GM19397 (cell line): ENCODE data around the gene ITPR2.
"Not testable (repeated sequence)": the region's sequence is repeated elsewhere in the genome, so short reads cannot be mapped to it uniquely, and the experiment has no call there.

Source experiments
- ATAC-seq: cut with Tn5 transposase; IDR thresholded peaks from one replicate; pipeline ENCODE4 v1.9.1; 2021; ENCODE audit warnings: mild to moderate bottlenecking, moderate library complexity; ENCODE audit not compliant: unreplicated experiment

Gene ITPR2

DNA sequence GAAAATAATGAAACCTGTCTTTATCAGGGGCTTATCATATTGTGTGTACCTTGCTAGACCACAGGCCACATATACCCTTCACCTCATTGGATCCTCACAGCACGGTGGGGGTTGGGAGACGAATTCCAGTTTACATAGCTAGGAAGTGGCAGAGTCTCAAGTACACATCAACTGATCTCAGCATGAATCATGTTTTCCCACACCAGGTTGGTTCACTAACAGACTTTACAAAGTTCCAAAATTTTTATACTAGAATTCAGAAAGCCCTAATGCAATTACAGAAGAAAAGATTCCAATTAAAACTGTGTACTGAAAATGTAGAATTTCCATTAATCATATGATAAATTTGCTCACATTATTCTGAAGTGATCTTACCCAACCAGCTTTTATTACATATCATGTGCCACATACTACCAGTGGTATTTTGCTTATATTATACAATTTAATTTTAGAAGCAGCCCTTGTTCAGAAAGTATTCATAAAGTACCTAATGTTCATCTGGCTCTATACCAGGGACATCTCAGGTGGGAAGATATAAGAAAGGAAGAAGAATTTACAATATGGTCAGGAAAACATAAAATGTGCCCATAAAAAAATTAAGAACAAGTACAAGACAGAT, 196.2 kb downstream of the ITPR2 start:
- no peak for ATAC-seq

DNA sequence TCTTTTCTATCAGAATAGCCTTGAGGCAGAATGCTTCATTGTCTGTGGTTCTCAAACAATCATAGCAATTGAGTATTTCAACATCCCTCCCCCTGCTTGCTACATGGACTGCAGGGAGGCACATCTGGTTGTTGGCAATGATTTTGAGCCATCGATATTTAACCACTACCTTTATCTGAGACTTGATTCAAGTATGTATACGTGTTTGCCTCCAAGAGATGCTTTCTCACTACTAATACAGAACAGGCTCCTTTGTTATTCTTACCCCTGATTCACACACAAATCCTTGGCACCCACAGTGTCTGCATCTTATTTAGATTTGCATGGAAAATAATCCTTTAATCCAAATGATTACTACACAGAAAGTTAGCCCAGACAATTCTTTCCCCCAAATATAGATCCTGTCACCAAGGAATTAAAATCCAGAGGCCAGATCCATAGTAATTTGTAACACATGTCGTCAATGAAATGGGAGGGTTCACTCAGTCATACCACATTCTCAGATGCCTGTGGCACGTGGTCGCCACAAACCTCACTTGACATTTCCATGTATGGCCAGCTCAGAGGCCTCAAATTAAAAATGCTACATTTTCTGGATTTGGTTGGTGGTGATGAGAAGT, 199.3 kb downstream of the ITPR2 start:
- ATAC-seq, result no peak

DNA sequence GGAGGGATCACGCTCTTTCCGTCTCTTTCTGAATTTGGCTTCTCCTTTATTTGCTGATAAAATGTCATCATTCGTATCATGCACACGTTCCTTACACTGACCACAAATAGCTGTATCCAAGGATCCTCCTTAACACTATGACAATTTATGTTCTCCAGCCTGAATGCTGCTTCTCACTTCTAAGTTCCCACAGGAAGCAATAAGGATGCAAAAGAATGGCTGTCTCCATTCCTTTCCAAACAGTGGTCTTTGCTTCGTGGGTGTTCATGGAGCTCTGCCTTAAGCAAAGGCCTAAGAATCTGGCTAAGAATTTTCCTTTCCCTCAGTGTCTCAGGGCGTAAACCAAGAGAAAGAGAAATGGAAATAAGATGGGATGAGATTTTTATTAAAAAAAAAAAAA, 200.2 kb downstream of the ITPR2 start:
- ATAC-seq, result no peak

GRCh38 chr12:26631846-26632245, 201.1 kb downstream of the ITPR2 start:
- ATAC-seq, result no peak

GRCh38 chr12:26630546-26631027, 202.4 kb downstream of the ITPR2 start:
- ATAC-seq, result no peak

DNA sequence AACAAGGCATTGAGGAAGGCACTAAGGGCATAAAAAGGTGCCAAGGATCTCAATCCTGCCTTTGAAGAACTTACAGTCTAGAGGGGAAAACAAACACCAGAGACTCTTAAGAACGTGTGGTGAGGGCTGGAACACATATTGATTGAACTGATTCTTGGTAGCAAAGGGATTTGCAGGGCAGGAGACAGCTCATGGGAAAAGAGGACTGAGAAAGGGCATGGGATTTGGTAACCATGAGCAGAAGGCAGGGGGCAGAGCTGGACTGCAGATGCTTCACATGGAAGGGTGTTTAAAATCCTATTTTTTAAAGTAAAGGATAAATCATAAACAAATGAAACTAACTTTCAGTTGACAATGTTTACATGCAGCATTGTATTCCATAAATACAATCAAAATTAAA, 203.1 kb downstream of the ITPR2 start:
- no peak for ATAC-seq

GRCh38 chr12:26628234-26628633, 204.8 kb downstream of the ITPR2 start:
- ATAC-seq, result no peak

- no peak for ATAC-seq
Measured at GRCh38 chr12:26627335-26627734, 205.7 kb downstream of the ITPR2 start.

DNA sequence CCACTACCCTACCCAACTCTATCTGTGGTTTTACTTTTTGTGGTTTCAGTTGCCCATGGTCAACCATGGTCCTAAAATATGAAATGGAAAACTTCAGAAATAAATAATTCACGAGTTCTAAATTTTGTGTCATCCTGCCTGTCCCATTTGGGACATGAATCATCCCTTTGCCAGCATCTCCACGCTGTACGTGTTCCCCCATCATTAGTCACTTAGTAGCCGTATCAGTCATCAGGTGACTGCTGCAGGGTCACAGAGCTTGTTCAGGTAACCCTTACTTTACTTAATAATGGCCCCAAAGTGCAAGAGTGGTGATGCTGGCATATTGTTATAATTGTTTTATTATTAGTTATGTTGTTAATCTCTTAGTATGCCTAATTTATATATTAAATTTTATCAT, 209.9 kb downstream of the ITPR2 start:
- no peak for ATAC-seq

- ATAC-seq, result no peak
Measured at GRCh38 chr12:26622601-26623000, 210.4 kb downstream of the ITPR2 start.

DNA sequence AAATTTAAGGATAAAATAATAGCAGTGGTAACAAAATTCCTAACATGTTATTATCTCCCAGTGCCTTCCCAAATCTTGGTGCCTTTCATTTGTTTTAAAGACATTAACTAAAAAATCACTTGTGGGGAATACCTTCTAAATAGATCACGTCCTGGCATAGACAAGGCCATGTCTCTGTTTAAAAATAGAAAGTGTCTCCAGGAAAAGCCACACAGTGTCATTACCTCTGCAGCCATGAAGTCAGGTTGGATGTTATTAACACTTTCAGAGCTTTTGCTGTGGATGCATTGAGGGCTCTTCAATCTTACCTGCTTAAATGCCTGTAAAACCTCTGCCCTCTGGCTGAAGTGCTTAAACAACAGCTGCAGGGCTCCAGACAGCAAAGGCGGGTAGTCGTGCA, 211.1 kb downstream of the ITPR2 start:
- no peak for ATAC-seq

DNA sequence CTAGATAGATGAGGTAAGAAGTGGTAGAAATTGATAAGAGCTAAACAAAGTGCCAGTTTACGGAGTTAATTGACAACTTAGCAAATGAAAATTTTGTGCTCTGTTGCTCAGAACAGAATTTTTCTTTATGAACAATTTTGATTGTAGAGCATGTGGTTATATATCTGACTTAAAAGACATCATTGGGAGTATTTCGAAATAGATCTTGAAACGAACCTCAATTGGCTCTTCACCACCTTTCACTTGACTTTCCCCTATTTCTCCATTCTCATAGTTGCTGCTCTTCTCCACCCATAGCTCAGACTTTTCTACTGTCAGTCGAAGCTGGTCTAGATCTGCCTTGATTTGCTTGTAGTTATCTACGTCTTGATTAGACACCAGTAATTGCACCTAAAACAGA, 212.1 kb downstream of the ITPR2 start:
- no peak for ATAC-seq

- ATAC-seq, result no peak
Measured at GRCh38 chr12:26617513-26617912, 215.5 kb downstream of the ITPR2 start.

DNA sequence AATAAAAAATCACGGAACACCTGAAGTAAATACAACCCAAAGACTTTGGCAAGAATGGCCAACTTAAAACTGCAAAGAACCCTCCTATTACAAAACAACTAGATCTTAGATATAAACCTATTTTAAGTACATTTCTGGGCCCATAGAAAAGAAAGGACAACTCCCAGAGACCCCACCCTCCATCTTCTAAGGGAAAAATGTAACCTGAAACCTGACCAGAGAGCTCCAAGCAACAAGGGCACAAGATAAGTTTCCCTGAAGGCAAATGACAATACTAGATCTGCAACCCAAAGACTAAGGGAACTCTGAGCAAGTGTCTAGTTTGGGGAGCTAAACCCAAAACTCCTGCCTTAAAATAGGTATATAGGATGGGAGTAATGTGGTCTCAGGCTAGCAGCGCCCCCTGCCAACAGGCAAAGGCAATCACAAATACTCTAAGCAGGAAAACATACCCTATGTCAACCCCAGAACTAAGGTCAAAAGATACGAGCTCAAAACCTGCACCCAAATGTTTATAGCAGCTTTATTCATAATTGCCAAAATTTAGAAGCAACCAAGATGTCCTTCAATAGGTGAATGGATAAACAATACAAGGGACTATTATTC, 218.9 kb downstream of the ITPR2 start:
- no peak for ATAC-seq

DNA sequence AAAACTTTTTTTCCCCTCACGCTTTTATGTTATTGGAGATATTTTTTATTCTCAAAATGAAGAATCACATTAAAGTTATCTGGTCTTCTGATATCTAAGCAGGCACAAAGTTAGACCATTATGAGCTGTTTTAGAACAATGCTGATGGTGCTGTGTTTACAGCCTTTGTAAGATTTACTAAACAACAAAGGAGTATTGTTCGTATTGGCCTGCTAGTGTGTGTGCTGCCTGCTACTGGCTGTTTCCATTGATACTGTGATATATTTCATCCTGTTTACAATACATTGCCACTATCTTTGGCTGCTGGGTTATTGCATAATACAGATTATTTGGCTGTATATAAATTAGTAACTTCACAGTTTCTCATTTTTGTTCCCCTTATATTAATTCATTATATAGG, 220.8 kb downstream of the ITPR2 start:
- ATAC-seq, result no peak

GRCh38 chr12:26611598-26611997, 221.4 kb downstream of the ITPR2 start:
- ATAC-seq, result no peak

- no peak for ATAC-seq
Measured at GRCh38 chr12:26610774-26611173, 222.2 kb downstream of the ITPR2 start.

DNA sequence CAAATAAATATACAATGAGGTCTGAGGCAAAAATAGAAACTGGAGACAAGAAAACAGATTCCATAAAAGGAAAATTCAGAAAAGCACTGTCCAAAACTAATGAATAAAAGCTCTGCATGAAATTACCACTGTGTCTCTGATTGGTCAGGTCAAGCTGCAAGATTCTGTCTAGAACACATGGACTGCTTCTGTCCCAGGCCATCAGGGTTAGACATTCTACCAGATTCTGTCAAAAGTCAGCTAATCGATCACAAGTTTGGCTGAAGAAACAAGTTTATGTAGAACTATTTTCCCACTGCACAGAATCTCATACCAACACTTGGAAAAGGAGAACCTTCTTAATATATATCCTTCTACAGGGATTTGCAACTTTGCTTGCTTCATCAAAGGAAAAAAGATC, 223.0 kb downstream of the ITPR2 start:
- no peak for ATAC-seq

GRCh38 chr12:26608706-26609105, 224.3 kb downstream of the ITPR2 start:
- ATAC-seq, result no peak

DNA sequence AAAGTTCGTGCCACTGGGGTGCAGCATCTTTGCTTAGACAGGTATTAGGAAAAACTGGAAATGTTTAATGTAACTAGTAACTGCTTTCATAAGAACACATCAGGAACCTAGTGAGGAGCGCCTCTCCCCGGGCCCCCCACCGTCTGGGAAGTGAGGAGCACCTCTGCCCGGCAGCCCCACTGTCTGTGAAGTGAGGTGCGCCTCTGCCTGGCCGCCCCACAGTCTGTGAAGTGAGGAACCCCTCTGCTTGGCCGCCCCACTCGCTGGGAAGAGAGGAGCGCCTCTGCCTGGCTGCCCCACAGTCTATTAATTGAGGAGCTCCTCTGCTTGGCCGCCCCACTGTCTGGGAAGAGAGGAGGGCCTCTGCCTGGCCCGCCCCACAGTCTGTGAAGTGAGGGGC, 224.7 kb downstream of the ITPR2 start:
- no peak for ATAC-seq

GRCh38 chr12:26606911-26607310, 226.1 kb downstream of the ITPR2 start:
- no peak for ATAC-seq

DNA sequence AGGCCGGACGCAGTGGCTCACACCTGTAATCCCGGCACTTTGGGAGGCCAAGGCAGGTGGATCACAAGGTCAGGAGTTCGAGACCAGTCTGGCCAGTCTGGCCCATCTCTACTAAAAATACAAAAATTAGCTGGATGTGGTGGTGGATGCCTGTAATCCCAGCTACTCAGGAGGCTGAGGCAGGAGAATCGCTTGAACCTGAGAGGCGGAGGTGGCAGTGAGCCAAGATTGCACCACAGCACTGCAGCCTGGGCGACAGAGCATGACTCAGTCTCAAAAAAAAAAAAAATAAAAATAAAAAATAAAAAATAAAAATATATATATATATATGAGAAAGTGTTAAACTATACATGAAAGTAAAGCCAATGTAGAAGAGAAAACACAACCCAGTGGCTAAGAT, 228.2 kb downstream of the ITPR2 start:
- ATAC-seq, result not testable (repeated sequence)
